Neural cell (in vitro differentiated cells): ENCODE measurements around the gene SEPTIN8.

Experiments
- CTCF ChIP-seq: fragments of 450-650 bp; IDR thresholded peaks from 2 replicates; pipeline ENCODE4 v1.5.1; 2014; ENCODE audit warnings: antibody characterized with exemption, mild to moderate bottlenecking, moderate library complexity; ENCODE audit not compliant: poor library complexity, severe bottlenecking
- POLR2AphosphoS5 ChIP-seq: IDR thresholded peaks from 2 replicates; pipeline ENCODE4 v1.6.1; 2012
- TAF1 ChIP-seq: IDR thresholded peaks from 2 replicates; pipeline ENCODE4 v1.6.1; 2012; ENCODE audit warnings: low read depth

- TF ChIP-seq CTCF, result no peak
- no peak for TF ChIP-seq POLR2AphosphoS5
- TF ChIP-seq TAF1, result no peak
Measured at GRCh38 chr5:132778129-132778528, 1.1 kb upstream of the SEPTIN8 start.
